Left colon (tissue), 2 donors: ENCODE results near the gene MYF6. TPM values are rescaled to one million over a fixed set of nuclear protein-coding genes. Genes with fewer than 3 reads are reported as not detected.

Experiments
- ATAC-seq: fragments of 200-7000 bp; cut with Tn5 transposase; one replicate; pipeline ENCODE4 v1.9.1; 2020; ENCODE audit warnings: mild to moderate bottlenecking, moderate library complexity
- DNase-seq, 2 donors: peaks; one replicate each; pipeline ENCODE4 v3.0.0-alpha.2; 2020
- intact Hi-C, 2 donors: fragments of 100-400 bp; cut with DNase I in 1 of 2; cut with micrococcal nuclease in 1 of 2; formaldehyde crosslinking; loops; one replicate each; pipeline versions ENCODE4 v1.11.2 to v1.14.0; 2022; cut with DNase I, micrococcal nuclease
- total RNA-seq, 2 donors: library from RNA; stranded (reverse); fragmentation: NEBNext Ultra II Directional; extraction: Animal tissue kit (Norgen Biotek cat#: 25700); gene quantifications; one replicate each; pipeline ENCODE4 v1.2.1, GENCODE V29; 2021
- donor health status: DM: no; HTN: no; CAD: no.
- donor health status: DM: yes; HTN: yes; CAD: no.

MYF6 gene
- total RNA-seq, 2 donors from 2014 or later: not detected

DNA sequence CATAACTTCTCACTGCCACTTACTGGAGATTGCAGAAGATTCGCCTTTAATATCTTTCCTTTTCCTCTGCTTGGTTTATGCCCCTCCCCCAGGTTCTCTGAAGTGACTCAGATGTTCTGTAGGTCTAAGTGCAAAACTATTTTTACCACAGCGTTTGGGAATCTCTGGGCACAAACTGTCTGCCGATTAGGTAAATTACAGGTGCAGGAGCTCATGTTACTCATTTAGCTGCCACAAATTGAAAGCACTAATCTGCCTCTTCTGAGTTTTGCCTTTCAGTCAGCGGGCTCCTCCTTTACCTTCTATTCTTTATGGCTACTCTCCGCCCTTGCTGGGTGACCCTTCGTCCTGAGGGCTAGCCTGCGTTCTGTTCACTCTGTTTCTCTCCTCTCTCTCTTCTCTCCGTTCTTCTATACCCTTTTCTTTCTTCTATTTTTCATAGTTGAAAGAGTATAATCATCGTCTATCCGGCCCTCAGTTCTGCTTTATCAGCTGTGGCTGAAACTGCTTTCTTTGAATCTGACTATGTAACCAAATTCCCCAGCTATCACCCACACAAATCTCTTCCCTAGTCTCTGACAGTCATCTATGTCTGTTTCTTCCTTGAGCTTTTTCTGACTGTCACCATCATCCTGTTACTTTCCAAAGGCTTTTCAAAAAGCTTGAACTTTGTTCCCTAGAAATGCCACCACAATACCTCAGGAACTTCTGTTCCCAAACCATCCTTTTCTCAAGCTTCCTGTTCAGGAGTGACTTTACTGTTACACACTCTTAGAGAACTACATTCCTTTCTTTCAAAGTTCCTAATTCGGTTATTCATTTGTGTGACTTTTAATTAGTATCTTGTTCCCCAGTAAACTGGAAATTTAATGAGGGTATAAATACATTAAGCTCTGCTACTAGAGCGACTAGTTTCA lies 4.3 kb upstream of the MYF6 start:
- ATAC-seq (no peak), DNase-seq (no peak)
- intact Hi-C loops: no loop called here

GRCh38 chr12:80704420-80704819 lies 3.0 kb upstream of the MYF6 start:
- intact Hi-C loops: no loop called here
- no peak for ATAC-seq

DNA sequence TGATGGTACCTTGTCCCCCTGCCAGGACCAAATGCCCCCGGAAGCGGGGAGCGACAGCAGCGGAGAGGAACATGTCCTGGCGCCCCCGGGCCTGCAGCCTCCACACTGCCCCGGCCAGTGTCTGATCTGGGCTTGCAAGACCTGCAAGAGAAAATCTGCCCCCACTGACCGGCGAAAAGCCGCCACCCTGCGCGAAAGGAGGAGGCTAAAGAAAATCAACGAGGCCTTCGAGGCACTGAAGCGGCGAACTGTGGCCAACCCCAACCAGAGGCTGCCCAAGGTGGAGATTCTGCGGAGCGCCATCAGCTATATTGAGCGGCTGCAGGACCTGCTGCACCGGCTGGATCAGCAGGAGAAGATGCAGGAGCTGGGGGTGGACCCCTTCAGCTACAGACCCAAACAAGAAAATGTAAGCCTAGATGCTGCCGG lies 410 bp downstream of the MYF6 start:
- intact Hi-C loops: no loop called here
- DNase-seq: no peak
- no peak for ATAC-seq

More at GRCh38 chr12:80704420-80704819, 3.0 kb upstream of the MYF6 start:
- DNase-seq: no peak

DNA sequence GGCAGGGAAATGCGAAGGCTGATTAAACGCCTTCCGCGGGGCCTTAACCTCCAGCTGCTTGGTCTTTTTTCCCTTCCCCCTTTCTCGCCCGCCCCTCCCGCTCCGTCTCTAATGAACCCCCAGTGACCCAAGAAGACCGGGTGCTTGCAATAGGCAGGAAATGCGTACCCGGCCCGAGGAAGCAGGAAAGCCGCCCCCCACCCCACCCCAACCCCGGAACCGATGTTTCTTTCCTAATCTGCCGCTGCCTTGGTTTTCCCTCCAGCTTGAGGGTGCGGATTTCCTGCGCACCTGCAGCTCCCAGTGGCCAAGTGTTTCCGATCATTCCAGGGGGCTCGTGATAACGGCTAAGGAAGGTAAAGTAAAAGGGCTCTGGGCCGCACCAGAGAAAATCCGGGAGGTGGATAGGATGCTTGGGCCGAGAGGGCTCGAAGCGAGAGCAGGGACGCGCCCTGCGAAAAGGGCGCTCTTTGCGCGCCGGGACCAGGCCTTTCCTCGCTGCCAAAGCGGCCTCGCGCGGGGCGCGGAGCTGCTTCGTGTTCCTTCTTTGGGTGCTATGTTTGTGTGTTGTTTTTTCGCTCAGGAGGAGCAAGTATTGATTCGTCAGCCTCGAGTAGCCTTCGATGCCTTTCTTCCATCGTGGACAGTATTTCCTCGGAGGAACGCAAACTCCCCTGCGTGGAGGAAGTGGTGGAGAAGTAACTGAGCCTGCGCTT lies 983 bp downstream of the MYF6 start:
- intact Hi-C loops: no loop called here
- DNase-seq (no peak), ATAC-seq (no peak)

- intact Hi-C loops: no loop called here
- DNase-seq (no peak), ATAC-seq (no peak)
Observed at GRCh38 chr12:80708975-80709328, 1.5 kb downstream of the MYF6 start.

DNA sequence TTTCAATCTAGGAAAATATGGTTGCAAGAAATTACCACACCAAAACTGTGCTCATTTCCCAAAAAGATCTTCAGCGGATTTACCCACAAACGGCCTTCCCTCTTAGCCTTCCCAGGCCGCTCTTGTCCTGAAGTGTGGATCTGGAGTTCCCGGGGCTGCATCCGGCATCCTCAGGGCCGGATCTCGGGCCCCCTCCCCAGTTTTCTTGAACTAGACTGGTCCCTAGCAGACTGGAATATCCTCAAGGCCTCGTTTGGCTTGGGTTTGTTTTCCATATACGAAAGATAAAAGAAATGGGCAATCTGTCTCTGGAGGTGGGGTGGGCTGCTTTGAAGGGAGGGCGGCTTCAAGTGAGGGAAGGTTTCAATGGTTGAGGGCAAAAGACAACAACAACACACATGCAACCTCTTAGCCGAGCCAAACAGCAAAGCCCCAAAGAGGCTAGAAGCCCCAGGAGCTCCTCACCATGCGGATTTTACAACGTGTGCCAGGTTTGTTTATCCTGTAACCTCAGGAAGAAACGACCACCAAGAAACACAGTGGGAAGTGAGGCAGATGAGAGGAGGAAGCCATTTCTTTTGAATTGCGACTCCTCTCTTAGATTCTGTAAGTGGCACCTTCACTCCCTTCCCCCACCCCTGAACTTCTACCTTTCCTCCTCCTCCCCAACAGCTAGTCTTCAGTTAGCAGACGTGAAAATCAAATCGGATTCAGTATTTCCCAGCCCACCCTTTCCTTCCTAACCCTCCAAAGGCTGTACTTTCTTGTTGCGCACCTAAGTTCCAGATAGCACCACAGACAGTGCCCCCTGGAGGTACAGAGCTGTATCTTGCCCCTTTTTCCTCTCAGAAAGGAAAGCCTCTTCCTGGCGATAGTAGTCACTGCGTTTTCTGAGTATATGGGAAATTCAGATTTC lies 2.6 kb downstream of the MYF6 start:
- DNase-seq (no peak), ATAC-seq (no peak)
- intact Hi-C loops: no loop called here

DNA sequence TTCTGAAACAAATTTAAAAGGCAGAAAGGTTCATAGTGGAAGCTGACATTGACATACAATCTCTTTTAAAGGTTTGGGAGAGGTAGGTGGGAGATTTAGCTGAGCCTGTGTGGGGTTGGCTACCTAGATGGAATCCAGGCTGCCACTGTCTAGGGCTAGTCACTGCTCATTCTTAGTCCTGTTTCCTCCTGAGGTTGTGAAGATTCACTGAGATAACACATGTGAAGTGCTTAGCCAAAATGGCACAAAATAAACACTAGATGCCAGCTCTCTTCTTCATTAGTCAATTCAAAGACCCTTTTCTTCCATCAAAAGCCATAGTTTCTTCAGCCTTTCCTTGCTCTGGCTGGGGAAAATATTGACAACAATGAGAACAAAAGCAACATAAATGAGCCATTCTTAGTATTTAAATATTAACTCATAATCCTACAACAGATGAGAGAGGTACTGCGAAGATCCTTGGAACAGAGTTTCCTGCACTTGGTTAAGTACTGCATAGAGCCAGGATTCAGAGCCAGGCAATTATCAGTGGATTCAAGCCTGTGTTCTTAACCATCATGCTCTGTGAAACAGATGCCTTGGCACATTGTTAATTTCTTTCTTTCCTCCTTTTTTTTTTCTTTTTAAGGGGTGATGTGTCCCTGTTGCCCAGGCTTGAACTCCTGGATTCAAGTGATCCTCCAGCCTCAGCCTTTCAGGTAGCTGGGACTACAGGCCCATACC lies 3.5 kb downstream of the MYF6 start:
- ATAC-seq: no peak
- intact Hi-C loops: no loop called here
- no peak for DNase-seq

DNA sequence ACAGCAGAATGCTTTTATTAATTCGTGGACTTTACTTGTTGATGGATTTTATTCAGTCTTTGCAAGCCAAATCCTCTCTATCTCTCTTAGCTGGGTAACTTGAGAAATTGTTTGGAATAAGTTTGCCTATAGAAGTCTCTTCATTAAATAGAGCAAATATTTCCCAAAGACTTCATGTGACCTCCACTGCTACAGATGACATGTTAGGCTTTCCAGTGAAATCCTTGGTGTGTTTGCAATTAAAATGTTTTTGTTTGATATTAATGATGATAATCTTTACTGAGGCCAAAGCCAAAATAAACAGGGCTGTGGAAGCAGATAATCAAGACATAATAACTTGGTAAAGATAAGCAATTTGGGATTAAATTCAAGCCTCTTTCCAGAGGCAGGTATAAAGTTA lies 4.4 kb downstream of the MYF6 start:
- intact Hi-C loops: no loop called here
- ATAC-seq (no peak), DNase-seq (no peak)

DNA sequence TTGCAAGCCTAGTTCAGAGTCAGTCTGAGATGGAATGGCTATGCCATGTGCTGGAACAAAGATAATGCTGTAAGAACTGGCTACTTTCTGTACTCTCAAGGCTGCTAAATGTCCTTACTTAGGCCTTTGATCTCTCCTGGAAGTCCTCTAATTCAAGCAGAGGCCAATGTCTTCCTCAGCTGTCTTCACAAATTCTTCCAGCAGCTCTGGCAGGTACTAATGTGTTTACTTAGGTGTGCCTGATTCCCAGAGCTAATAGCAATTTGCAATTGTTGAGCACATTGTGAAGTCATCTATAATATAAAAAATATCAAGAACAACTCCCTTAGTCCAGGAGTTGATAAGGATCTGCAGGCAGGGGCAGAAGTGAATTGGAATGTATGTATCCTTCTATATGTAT lies 5.4 kb downstream of the MYF6 start:
- no peak for DNase-seq
- intact Hi-C loops: no loop called here
- ATAC-seq: no peak

- DNase-seq: no peak
- ATAC-seq: no peak
- intact Hi-C loops: no loop called here
Observed at GRCh38 chr12:80713419-80713818, 6.0 kb downstream of the MYF6 start.

GRCh38 chr12:80714055-80714454 lies 6.6 kb downstream of the MYF6 start:
- intact Hi-C loops: no loop called here
- DNase-seq (no peak), ATAC-seq (no peak)

DNA sequence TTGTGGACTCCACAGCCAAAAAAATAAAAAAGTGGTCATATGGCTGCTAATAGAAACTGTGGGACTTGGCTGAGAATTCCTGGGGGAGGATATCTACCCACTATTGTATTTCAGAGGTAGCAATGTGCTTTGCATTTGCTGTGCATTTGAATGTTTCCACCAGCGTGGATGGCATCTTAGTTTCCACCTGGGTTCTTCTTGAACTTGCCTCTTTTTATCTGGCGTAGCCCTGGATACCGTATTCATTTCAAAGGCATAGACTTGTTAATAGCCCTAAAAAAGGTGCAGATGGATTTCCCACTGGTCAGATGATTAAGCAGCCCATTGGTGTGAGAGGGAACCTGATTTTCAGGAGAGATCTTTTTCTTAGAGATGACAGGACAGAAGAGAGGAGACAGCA lies 7.4 kb downstream of the MYF6 start:
- ATAC-seq (no peak), DNase-seq (no peak)
- intact Hi-C loops: no loop called here

DNA sequence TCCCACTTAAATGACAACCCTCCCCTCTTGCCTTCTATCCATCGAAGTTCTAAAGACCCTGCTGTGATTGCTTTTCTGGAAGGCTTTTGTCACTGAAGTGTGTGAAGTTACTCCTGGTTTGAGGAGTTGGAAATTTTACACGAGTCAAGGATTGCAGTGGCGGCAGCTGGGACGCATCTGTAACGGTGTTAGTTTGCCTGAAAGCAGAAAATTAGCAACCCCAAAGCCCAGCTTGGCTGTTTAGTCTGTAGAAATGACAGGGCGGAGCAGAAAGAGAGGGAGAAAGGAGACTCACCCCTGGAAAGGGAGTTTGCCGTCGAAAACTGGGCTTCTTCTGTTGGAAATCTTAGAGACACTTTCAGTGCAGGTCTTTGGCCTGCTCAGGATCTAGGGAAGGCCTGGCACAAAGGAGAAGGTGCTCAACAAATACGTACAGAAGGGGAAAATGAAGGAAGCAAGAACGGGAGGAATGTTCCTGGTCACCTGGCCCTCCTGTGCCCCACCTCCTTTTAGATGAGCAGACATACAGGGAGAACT lies 8.3 kb downstream of the MYF6 start:
- no peak for DNase-seq
- no peak for ATAC-seq
- intact Hi-C loops: no loop called here

DNA sequence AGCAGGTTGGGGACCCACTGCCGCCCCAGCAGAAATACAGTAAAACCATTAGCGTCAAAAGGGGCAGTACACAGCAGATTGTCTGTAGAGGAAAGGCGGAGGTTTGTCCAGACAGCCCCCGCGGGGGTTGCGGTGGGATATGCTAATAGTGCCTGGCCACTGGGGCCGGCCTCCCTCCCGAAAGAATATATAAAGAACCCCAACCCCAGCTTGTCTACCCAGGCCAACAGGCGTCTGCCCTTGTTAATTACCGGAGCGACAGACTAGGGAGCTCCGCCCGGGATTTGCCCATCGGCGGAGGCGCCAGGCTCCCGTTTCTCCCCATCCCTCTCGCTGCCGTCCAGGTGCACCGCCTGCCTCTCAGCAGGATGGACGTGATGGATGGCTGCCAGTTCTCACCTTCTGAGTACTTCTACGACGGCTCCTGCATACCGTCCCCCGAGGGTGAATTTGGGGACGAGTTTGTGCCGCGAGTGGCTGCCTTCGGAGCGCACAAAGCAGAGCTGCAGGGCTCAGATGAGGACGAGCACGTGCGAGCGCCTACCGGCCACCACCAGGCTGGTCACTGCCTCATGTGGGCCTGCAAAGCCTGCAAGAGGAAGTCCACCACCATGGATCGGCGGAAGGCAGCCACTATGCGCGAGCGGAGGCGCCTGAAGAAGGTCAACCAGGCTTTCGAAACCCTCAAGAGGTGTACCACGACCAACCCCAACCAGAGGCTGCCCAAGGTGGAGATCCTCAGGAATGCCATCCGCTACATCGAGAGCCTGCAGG lies 9.4 kb downstream of the MYF6 start, which contains the start of gene MYF5:
Gene MYF5, plus strand, starts transcription at position 217 of the 774 bp plus-strand sequence. Its CDS starts 152 bp downstream, at position 369.
- ATAC-seq: no peak
- intact Hi-C loops: no loop called here
- no peak for DNase-seq

GRCh38 chr12:80717856-80718255 lies 10.4 kb downstream of the MYF6 start:
- intact Hi-C loops: no loop called here
- DNase-seq (no peak), ATAC-seq (no peak)

- ATAC-seq (no peak), DNase-seq (no peak)
- intact Hi-C loops: no loop called here
Observed at GRCh38 chr12:80720516-80720915, 13.1 kb downstream of the MYF6 start.

GRCh38 chr12:80721326-80721725 lies 13.9 kb downstream of the MYF6 start:
- ATAC-seq: no peak
- intact Hi-C loops: no loop called here

More at GRCh38 chr12:80721326-80721725, 13.9 kb downstream of the MYF6 start:
- DNase-seq: no peak
